Stimulated activated CD8-positive, alpha-beta memory T cell treated with anti-CD3 and anti-CD28 coated beads, Interleukin-15, amount 100 ng/mL, for 4 hours (primary cell): ENCODE measurements around the gene PPP1CA.
A peak's percentile ranks its signal among the peaks of the same experiment; 100 is the strongest.
"Not testable (repeated sequence)": the region's sequence is repeated elsewhere in the genome, so short reads cannot be mapped to it uniquely, and the experiment has no call there.

Source experiments
- DNase-seq, 2 donors: peaks; one replicate each; pipeline ENCODE4 v3.0.0-alpha.2; 2020; ENCODE audit warnings: low read depth in 2 of 2

PPP1CA gene

DNA sequence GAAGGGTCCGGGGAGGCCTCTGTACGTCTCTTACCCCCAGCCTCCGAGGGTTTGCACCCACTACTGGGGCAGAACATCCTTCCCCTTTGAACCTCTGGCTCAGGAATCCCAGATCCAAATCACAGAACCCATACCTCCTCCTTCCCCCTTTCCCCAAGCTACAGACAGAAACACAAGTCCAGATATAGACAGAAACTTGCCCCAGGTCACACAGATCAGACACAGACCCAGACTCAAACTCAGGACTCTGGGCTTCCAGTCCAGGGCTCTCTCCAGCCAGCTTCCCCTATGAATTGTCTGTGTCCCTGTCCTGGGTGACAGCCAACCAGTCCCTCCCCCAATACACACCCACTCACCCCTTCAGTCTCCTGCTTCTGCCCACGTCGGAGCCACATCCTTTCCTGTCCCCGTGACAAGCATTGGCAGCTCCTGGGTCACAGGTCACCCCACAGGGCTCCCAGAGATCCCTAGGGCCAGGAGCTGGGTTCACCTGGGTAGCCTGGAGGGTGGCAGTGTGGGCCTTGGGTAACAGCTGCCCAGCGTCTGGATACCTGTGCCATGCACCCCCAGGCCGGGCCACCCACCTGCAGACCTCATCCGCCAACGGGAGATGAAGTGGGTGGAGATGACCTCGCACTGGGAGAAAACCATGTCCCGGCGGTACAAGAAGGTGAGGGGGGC lies 3.0 kb upstream of the PPP1CA start:
- no peak for DNase-seq

- DNase-seq: not testable (repeated sequence)
Observed at GRCh38 chr11:67403085-67403484, 1.4 kb upstream of the PPP1CA start.

DNA sequence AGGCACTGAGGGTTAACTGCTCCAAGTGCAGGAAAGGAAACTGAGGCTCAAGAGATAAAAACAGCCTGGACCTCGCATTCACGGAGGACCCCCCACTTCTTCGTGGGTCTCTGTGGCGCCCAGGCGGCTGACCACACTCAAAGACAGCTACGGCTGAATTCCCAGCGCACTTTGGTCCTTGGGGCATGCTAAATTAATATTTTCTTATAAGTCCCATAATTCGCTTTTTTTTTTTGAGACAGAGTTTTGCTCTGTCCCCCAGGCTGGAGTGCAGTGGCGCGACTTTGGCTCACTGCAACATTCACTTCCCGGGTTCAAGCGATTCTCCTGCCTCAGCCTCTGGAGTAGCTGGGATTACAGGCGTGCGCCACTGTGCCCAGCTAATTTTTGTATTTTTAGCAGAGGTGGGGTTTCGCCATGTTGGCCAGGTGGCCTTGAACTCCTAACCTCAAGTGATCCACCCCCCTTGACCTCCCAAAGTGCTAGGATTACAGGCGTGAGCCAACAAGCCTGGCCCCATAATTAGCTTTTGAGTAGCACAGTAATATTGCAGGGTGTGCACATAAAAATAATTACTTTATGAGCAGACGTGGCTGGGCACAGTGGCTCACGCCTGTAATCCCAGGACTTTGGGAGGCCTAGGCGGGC lies 658 bp upstream of the PPP1CA start:
- not testable (repeated sequence) for DNase-seq

DNA sequence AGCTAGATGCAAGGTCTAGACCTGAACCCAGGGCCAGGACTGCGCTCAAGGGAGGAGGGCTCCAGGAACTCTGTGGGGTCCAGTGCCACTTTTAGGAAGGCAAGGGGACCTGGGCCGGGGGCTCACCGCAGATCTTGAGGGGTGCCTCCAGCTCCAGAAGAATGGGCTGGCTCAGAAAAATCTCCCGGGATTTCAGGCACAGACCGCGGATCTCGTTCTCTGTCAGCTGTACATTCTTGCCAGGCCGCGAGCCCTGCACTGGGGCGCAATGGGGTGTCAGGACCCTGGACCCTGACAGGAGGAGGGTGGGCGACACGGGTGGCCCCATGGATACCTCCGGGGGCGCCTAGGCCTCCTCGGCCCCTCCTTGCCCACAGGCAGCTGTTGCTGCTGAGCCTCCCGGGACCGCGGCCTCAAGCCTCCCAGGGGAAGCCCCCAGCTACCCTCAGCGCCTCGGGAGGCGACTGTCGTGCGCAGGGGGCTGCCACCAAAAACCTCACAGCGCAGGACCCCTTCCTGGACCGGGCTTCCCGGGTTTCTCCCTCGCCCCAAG lies 640 bp downstream of the PPP1CA start:
- DNase-seq: no peak

DNA sequence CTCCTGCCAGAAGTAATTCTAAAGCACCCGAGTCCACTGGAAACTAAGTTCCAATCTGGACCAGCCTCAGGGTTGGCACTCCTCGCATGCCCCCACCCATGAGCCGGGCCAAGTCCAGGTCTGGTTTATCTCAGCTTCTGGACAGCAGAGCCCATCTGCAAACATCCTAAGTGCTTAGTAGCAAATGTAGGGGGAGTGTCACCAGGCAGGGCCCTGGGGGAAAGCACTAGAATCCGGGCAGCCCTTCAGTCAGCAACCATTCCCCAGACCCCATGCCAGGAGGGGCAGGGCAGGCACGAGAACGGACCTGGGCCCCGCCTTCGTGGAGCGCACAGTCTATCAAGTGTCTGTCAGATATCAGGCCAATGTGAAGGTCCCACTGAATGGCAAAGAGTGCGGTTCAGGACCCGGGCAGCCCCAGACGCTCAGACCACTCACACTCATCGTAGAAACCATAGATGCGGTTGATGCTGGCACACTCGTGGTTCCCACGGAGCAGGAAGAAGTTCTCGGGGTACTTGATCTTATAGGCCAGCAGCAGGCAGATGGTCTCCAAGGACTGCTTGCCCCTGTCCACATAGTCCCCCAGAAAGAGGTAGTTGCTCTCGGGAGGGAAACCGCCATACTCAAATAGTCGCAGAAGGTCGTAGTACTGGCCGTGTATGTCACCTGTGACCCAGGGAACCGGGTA lies 1.3 kb downstream of the PPP1CA start:
- no peak for DNase-seq

- DNase-seq: no peak
Observed at GRCh38 chr11:67398661-67399563, 2.7 kb downstream of the PPP1CA start.

GRCh38 chr11:67397986-67398660 lies 3.5 kb downstream of the PPP1CA start:
- no peak for DNase-seq

- DNase-seq: no peak
Observed at GRCh38 chr11:67397536-67397935, 4.1 kb downstream of the PPP1CA start.

- DNase-seq: no peak
Observed at GRCh38 chr11:67396587-67397389, 4.9 kb downstream of the PPP1CA start.

GRCh38 chr11:67396259-67396581 lies 5.4 kb downstream of the PPP1CA start:
- no peak for DNase-seq

DNA sequence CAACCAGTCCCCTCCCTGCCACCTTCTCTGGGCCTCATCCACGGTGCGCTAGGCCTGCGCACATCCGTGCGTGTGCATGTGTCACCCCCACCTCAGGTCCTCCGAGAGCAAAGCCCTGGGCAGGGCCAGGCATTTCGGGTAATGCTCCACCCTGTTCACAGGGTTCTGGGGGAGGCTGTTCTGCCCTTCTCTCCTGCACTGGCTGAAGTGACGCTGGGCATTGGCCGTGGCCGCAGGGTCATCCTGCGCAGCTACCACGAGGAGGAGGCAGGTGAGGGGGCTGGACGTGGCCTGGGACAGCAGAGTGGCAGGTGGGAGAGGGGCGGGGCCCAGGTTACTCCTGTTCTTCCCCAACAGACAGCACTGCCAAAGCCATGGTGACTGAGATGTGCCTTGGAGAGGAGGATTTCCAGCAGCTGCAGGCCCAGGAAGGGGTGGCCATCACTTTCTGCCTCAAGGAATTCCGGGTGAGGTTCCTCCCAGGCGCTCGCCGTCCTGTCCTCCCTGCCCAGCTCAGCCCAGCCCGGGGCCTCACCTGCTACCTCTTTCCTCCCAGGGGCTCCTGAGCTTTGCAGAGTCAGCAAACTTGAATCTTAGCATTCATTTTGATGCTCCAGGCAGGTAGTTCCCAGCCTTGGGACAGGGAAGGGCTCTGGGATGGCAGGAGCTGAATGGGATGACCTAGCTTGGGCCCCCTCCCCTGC lies 6.0 kb downstream of the PPP1CA start:
- DNase-seq: no peak

DNA sequence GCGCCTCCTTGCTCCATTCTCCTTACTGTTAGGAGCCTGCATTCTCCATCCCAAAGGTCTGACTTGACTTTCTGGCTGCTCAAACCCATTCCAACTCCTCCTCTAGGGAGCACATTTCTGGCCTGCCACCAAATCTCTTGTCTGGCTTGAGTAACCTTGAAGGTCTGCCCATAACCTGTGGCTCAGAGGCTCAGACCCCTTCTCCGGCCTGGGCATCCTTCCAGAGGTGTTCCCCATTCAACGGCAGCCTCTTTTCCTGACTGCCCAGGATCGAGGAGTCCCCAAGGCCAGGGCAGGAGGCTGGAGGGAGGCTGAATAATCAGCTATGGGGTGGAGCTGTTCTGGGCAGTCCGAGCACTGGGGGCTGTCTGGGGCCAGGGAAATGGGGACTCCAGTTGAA lies 7.7 kb downstream of the PPP1CA start:
- no peak for DNase-seq

DNA sequence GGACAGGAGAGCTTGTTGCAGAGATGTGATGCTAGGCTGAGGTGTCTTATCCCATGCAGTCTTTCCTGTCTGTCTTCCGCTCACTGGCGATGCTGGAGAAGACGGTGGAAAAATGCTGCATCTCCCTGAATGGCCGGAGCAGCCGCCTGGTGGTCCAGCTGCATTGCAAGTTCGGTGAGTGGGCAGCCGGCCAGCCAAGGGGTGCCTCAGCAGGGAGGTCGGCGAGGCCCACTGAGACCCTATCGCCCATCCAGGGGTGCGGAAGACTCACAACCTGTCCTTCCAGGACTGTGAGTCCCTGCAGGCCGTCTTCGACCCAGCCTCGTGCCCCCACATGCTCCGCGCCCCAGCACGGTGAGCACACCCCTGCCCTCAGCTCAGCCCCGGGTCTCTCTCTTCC lies 8.2 kb downstream of the PPP1CA start:
- no peak for DNase-seq

- no peak for DNase-seq
Observed at GRCh38 chr11:67392183-67392715, 9.4 kb downstream of the PPP1CA start.

DNA sequence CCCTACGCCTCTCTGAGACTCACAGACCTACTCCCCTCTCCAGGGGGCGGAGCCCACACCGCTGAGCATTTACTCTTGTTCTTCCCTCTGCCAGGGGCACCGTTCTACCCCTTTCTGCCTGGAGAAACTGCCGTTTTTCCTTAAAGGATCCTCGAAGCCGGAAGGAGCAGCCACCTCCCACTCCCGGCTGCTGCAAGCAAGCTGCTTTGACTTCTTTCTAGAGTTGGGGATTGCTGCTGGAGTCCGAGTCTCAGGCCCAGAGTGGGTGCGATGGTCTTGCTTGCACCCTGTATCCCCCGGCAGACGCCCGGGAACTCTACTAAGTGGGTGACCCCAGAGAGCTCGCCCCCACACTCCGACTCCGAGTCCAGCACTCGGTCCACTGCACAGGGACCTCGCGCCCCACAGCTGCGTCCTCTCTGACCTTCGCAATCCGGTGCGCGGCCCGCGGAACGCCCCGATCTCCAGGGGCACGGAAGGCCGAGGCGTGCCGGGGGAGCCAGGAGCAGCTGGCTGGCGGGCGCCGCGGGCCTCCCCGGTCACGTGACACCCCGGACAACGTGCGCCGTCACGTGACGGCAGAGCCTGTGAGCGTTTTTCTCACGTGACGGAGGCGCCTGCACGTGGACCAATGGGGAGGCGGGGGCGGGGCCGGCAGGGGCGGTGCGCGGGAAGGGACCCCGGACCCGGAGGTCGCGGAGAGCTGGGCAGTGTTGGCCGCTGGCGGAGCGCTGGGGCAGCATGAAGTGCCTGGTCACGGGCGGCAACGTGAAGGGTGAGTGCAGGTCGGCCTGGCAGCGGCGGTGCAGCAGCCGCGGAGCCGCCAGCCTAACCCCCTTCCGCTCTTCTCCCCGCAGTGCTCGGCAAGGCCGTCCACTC lies 10.1 kb downstream of the PPP1CA start, which contains the start of gene RAD9A:
Gene RAD9A (plus strand): TSS at position 683 of the 879 bp plus-strand sequence. CDS start 59 bp downstream, at position 742.
- DNase-seq: peak; percentile 86 to 88

DNA sequence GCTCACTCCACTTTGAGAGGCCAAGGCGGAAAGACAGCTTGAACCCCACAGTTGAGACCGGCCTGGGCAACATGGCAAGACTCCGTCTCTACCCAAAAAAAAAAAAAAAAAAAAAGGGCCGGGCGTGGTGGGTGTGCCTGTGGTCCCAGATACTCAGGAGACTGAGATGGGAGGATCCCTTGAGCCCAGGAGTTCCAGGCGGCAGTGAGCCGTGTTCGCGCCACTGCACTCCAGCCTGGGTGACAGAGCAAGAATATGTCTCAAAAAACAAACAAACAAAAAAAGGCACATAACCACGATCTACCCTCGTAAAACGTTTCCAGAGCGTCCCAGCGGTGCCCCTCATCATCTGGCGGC lies 10.7 kb downstream of the PPP1CA start:
- no peak for DNase-seq

GRCh38 chr11:67389477-67389876 lies 12.2 kb downstream of the PPP1CA start:
- no peak for DNase-seq

GRCh38 chr11:67387518-67387917 lies 14.1 kb downstream of the PPP1CA start:
- no peak for DNase-seq
